Left lung (tissue), 10 donors: ENCODE results near the gene DIMT1. TPM values are rescaled to one million over a fixed set of nuclear protein-coding genes. Genes with fewer than 3 reads are reported as not detected.

Experiments used
- ATAC-seq: fragments of 200-7000 bp; cut with Tn5 transposase; one replicate; pipeline ENCODE4 v1.9.1; 2020; ENCODE audit warnings: moderate library complexity
- DNase-seq, 4 donors: peaks; one replicate each; pipeline ENCODE4 v3.0.0-alpha.2; 2013 to 2020
- H3K27ac ChIP-seq, 2 donors: fragments of 200-600 bp; sonication (generic) in 1 of 2; one replicate each; pipeline versions ENCODE4 v1.5.0 to v1.8.0; 2020 to 2021
- H3K27me3 ChIP-seq, 2 donors: fragments of 200-600 bp; sonication (generic) in 1 of 2; one replicate each; pipeline versions ENCODE4 v1.5.0 to v1.8.0; 2020 to 2021
- H3K36me3 ChIP-seq, 2 donors: fragments of 200-600 bp; sonication (generic) in 1 of 2; one replicate each; pipeline versions ENCODE4 v1.5.0 to v1.8.0; 2020 to 2021
- H3K4me1 ChIP-seq, 2 donors: fragments of 200-600 bp; one replicate each; pipeline ENCODE4 v1.8.0; 2021
- H3K4me3 ChIP-seq, 2 donors: fragments of 200-600 bp; sonication (generic) in 1 of 2; one replicate each; pipeline versions ENCODE4 v1.5.0 to v1.8.0; 2020 to 2021; ENCODE audit warnings: mild to moderate bottlenecking in 1 of 2
- H3K9me3 ChIP-seq, 2 donors: fragments of 200-600 bp; sonication (generic) in 1 of 2; one replicate each; pipeline versions ENCODE4 v1.5.0 to v1.8.0; 2020 to 2021
- intact Hi-C, 2 donors: fragments of 100-400 bp; cut with DNase I; formaldehyde crosslinking; loops; one replicate each; pipeline versions ENCODE4 v1.11.2 to v1.14.2; 2022
- polyA plus RNA-seq, 6 donors: library from polyadenylated mRNA; unstranded; fragments of 120-200 nt; gene quantifications; one replicate each; pipeline ENCODE4 v1.2.1, GENCODE V29; 2013; ENCODE audit not compliant: insufficient read length in 6 of 6
- total RNA-seq, 2 donors: library from RNA; stranded (reverse); fragmentation: NEBNext Ultra II Directional; extraction: Animal tissue kit (Norgen Biotek cat#: 25700); gene quantifications; one replicate each; pipeline ENCODE4 v1.2.1, GENCODE V29; 2021
- TF ChIP-seq, protein P1 (sequence below), 2 donors: fragments of 200-600 bp; sonication (generic) in 1 of 2; IDR thresholded peaks; one replicate each; pipeline versions ENCODE4 v1.5.0 to v1.8.0; 2021; ENCODE audit warnings: antibody characterized with exemption in 2 of 2
- donor health status: DM: no; HTN: yes; CAD: no.
- donor health status: DM: no; HTN: no; CAD: no.

DIMT1 gene
- total and polyA plus RNA-seq, 8 donors, result 19.7 to 39.7 (median 34.8) TPM

GRCh38 chr5:62418462-62419076 lies 14.9 kb upstream of the DIMT1 start:
- no peak overlapping the region for H3K27ac ChIP-seq
- TF ChIP-seq, protein P1, sequence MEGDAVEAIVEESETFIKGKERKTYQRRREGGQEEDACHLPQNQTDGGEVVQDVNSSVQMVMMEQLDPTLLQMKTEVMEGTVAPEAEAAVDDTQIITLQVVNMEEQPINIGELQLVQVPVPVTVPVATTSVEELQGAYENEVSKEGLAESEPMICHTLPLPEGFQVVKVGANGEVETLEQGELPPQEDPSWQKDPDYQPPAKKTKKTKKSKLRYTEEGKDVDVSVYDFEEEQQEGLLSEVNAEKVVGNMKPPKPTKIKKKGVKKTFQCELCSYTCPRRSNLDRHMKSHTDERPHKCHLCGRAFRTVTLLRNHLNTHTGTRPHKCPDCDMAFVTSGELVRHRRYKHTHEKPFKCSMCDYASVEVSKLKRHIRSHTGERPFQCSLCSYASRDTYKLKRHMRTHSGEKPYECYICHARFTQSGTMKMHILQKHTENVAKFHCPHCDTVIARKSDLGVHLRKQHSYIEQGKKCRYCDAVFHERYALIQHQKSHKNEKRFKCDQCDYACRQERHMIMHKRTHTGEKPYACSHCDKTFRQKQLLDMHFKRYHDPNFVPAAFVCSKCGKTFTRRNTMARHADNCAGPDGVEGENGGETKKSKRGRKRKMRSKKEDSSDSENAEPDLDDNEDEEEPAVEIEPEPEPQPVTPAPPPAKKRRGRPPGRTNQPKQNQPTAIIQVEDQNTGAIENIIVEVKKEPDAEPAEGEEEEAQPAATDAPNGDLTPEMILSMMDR (IDR thresholded peaks at IDR 0.05), result no peak
- no peaks in the 10 kb centered on the region for H3K27me3 ChIP-seq

GRCh38 chr5:62413711-62414110 lies 10.0 kb upstream of the DIMT1 start:
- intact Hi-C loops, result no loop called here
- no peak for ATAC-seq

More at GRCh38 chr5:62418462-62419076, 14.9 kb upstream of the DIMT1 start:
- Histone ChIP-seq H3K36me3 (peaks cover 0 to 6% of the 10 kb centered on the region in 2 donors), H3K9me3 (no peaks in the 10 kb centered on the region), H3K4me1 (peaks cover 3 to 12% of the 10 kb centered on the region in 2 donors), H3K4me3 (no peak overlapping the region)
- intact Hi-C loops, result no loop called here
- ATAC-seq (no peak), DNase-seq (no peak)

DNA sequence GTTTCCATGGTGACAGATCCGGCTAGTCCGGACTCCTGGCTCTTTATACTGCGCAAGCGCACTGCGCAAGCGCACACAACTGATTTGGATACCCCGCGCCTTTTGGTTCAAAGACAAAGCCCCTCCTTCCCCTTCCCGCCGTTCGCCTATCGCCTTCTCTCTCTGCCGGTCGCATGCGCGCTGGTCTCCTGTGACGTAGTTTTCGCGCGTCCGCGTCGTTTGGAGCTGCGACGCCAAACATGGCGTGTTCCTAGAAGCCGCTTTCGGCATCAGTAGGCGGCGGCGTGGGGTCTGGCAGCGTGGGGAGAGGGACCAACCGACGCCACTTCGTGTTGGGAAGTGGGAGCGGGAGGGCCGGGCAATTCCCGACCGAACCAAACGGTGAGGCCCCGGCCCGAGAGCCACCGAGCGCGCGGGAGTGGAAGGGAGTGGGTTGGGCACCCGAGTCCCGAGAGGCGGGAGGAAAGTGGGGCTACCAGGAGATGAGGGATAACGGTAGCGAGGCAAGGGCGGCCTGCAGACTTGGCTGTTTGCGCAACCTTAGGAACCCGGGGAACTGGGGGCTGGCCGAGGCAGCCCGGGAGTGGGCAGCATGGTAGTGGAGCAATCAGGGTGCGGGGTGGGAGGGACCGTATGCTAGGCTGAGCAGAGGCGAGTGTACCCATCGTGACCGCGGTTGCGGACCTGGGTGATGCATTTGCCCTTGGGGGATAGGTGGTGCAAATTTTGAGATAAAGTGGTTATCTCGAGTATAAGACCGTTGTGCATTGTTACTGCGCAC lies 9.0 kb upstream of the DIMT1 start, which contains the start of gene IPO11:
TSS of gene IPO11 (plus strand) at position 215 of the 781 bp plus-strand sequence. CDS start 24,517 bp downstream, outside the sequence.
- Histone ChIP-seq H3K4me3 (peak within 1 kb of the TSS; percentile 92 to 99), H3K36me3 (no peaks in the 10 kb centered on the region), H3K27me3 (no peaks in the 10 kb centered on the region), H3K27ac (peak within 1 kb of the TSS; percentile 67 to 83), H3K9me3 (no peaks in the 10 kb centered on the region), H3K4me1 (peaks cover 8 to 18% of the 10 kb centered on the region in 2 donors)
- DNase-seq (peak; percentile 98 to 100 (median 99)), ATAC-seq (peak; percentile 98)
- intact Hi-C loops, result no loop called here
- TF ChIP-seq, protein P1 (IDR thresholded peaks at IDR 0.05), result no peak

More at GRCh38 chr5:62413711-62414110, 10.0 kb upstream of the DIMT1 start:
- peaks cover 0 to 6% of the 10 kb centered on the region in 2 donors for H3K36me3 ChIP-seq
- no peak overlapping the region for H3K27ac ChIP-seq
- no peaks in the 10 kb centered on the region for H3K9me3 ChIP-seq
- H3K27me3 ChIP-seq, result no peaks in the 10 kb centered on the region
- TF ChIP-seq, protein P1 (IDR thresholded peaks at IDR 0.05), result no peak
- H3K4me3 ChIP-seq, result peak overlapping the region in 1 of 2 donors; percentile 99
- H3K4me1 ChIP-seq, result peaks cover 8 to 18% of the 10 kb centered on the region in 2 donors
- DNase-seq, result no peak

DNA sequence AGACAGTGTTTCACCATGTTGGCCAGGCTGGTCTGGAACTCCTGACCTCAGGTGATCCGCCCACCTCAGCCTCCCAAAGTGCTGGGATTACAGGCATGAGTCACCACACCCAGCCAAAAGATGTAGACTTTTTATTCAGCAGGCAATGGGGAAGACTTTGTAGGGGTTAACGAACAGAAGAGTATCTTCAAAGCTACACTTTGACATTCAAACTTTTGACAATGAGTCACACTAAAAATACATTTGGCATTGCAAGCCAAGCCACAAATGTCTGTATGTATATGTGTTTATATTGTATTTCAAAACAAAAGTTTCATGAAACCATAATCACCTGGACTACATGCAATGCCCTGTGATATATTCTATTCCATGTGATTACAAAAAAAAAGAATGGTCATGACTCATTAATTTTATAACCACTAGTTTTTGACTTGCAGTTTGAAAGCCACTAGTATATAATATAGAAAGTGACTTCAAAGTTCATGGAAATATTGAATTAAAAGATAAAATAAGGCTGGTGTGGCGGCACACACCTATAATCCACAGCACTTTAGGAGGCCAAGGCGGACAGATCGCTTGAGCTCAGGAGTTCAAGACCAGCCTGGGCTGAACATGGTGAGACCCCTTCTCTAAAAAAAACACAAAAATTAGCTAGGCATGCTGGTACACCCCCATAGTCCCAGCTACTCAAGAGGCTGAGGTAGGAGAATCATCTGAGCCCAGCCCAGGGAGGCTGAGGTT lies 8.3 kb downstream of the DIMT1 start:
- no peak overlapping the region for H3K4me3 ChIP-seq
- intact Hi-C loops, result no loop called here
- no peak overlapping the region for H3K27ac ChIP-seq
- DNase-seq (no peak), ATAC-seq (no peak)
- H3K36me3 ChIP-seq, result peaks cover 0 to 93% of the 10 kb centered on the region in 2 donors
- no peaks in the 10 kb centered on the region for H3K27me3 ChIP-seq
- TF ChIP-seq, protein P1 (IDR thresholded peaks at IDR 0.05), result no peak
- no peaks in the 10 kb centered on the region for H3K9me3 ChIP-seq
- H3K4me1 ChIP-seq, result no peaks in the 10 kb centered on the region
